Breast epithelium (tissue), 4 donors: ENCODE measurements around the gene POLA1. TPM values are rescaled to one million over a fixed set of nuclear protein-coding genes. Genes with fewer than 3 reads are reported as not detected.

Experiments
- DNase-seq, 2 donors: peaks; one replicate each; pipeline ENCODE4 v3.0.0-alpha.2; 2019; ENCODE audit warnings: low spot score in 2 of 2
- H3K27ac ChIP-seq, 2 donors: fragments of 200-600 bp; sonication (generic) in 1 of 2; one replicate each; pipeline ENCODE4 v1.5.1; 2016 to 2019; ENCODE audit warnings: mild to moderate bottlenecking in 1 of 2
- H3K27me3 ChIP-seq, 2 donors: fragments of 200-600 bp; sonication (generic) in 1 of 2; one replicate each; pipeline versions ENCODE4 v1.5.1 to v1.6.0; 2017 to 2019; ENCODE audit warnings: control low read depth in 1 of 2, mild to moderate bottlenecking in 1 of 2
- H3K36me3 ChIP-seq: fragments of 200-600 bp; one replicate; pipeline ENCODE4 v1.5.1; 2019
- H3K4me1 ChIP-seq, 2 donors: fragments of 200-600 bp; sonication (generic); one replicate each; pipeline ENCODE4 v1.5.1; 2016 to 2019; ENCODE audit warnings: control low read depth in 1 of 2
- H3K4me3 ChIP-seq, 3 donors: fragments of 200-600 bp; sonication (generic); 1 replicate in 2 of 3; 2 replicates in 1 of 3; pipeline ENCODE4 v1.5.1; 2016 to 2019; ENCODE audit warnings: mild to moderate bottlenecking in 3 of 3, moderate library complexity in 2 of 3
- H3K9me3 ChIP-seq, 2 donors: fragments of 200-600 bp; sonication (generic) in 1 of 2; one replicate each; pipeline ENCODE4 v1.5.1; 2016 to 2019; ENCODE audit warnings: control low read depth in 1 of 2
- POLR2A ChIP-seq: fragments of 450-650 bp; IDR thresholded peaks from one replicate; pipeline ENCODE4 v1.6.1; 2016; ENCODE audit warnings: antibody characterized with exemption, mild to moderate bottlenecking, moderate library complexity
- POLR2AphosphoS5 ChIP-seq, 3 donors: sonication (generic); formaldehyde crosslinking; IDR thresholded peaks; one replicate each; pipeline ENCODE4 v1.6.1; 2017; ENCODE audit warnings: antibody characterized with exemption in 3 of 3
- intact Hi-C: fragments of 100-400 bp; cut with DNase I; formaldehyde crosslinking; loops from one replicate; pipeline ENCODE4 v1.15.1; 2023; ENCODE audit warnings: low total_unique reads
- total RNA-seq, 3 donors: library from RNA; depleted of rRNA; stranded (reverse); fragments of >200 nt; gene quantifications; one replicate each; pipeline ENCODE4 v1.1.0, GENCODE V29; 2016
- TF ChIP-seq, protein P1 (sequence below), 3 donors: fragments of 450-650 bp; IDR thresholded peaks; one replicate each; pipeline ENCODE4 v1.5.1; 2016 to 2017; ENCODE audit warnings: antibody characterized with exemption in 3 of 3, mild to moderate bottlenecking in 3 of 3, moderate library complexity in 3 of 3

Gene POLA1
- total RNA-seq, 3 donors from 2014 or later, result 8.2 to 21.8 (median 20.3) TPM

DNA sequence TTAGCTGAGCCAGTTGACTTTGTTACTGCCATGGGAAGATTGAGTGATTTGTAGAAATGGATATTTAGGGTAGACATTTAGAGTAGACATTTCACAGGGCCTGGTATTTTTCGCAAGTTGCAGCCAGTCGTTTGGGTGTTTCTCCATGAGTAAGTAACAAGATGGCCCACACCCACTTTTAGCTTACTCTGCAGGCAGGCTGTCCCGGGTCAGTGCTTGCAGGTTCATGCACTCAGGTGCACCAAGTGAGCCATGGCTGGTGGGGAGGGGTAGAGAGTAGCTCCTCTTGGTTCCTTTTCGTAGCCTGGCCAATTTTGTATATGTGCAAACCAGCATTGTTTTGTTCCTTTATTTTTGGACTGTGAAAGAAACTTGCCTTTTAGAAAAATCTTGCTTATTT lies 145.6 kb downstream of the POLA1 start:
- H3K4me3 ChIP-seq, result no peak overlapping the region
- DNase-seq, result no peak
- no peaks in the 10 kb centered on the region for H3K4me1 ChIP-seq
- no peak overlapping the region for H3K27ac ChIP-seq
- intact Hi-C loops, result no loop called here
- peaks cover 0 to 10% of the 10 kb centered on the region in 2 donors for H3K27me3 ChIP-seq
- H3K36me3 ChIP-seq, result no peaks in the 10 kb centered on the region
- no peaks in the 10 kb centered on the region for H3K9me3 ChIP-seq
- TF ChIP-seq POLR2A (no peak), POLR2AphosphoS5 (IDR thresholded peaks at IDR 0.05) (no peak)
- TF ChIP-seq, protein P1, sequence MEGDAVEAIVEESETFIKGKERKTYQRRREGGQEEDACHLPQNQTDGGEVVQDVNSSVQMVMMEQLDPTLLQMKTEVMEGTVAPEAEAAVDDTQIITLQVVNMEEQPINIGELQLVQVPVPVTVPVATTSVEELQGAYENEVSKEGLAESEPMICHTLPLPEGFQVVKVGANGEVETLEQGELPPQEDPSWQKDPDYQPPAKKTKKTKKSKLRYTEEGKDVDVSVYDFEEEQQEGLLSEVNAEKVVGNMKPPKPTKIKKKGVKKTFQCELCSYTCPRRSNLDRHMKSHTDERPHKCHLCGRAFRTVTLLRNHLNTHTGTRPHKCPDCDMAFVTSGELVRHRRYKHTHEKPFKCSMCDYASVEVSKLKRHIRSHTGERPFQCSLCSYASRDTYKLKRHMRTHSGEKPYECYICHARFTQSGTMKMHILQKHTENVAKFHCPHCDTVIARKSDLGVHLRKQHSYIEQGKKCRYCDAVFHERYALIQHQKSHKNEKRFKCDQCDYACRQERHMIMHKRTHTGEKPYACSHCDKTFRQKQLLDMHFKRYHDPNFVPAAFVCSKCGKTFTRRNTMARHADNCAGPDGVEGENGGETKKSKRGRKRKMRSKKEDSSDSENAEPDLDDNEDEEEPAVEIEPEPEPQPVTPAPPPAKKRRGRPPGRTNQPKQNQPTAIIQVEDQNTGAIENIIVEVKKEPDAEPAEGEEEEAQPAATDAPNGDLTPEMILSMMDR (IDR thresholded peaks at IDR 0.05), result no peak

DNA sequence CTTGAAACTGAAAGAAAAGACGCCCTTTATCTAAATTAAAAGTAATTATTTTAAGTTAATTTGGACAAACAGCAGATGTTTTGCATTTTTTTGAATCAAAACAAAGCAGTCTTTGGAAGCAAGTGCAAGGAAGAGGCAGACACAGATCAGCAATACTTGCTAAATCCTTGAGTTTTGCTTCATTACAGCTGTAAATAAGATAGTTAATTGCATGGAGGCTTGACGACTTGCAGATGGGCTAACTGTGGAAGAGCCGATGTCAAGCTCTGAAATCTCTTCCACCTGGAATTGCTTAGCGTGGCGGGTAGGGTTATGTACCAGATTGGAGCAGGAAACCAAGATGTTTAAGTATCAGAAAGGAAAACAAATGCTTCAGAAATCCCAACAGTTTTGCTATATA lies 148.8 kb downstream of the POLA1 start:
- TF ChIP-seq, protein P1 (IDR thresholded peaks at IDR 0.05), result no peak
- TF ChIP-seq POLR2AphosphoS5 (IDR thresholded peaks at IDR 0.05) (no peak), POLR2A (no peak)
- Histone ChIP-seq H3K27me3 (peaks cover 0 to 23% of the 10 kb centered on the region in 2 donors), H3K9me3 (no peaks in the 10 kb centered on the region), H3K36me3 (peaks cover 5% of the 10 kb centered on the region), H3K27ac (no peak overlapping the region), H3K4me1 (no peaks in the 10 kb centered on the region), H3K4me3 (no peak overlapping the region)
- DNase-seq, result no peak
- intact Hi-C loops, result no loop called here

DNA sequence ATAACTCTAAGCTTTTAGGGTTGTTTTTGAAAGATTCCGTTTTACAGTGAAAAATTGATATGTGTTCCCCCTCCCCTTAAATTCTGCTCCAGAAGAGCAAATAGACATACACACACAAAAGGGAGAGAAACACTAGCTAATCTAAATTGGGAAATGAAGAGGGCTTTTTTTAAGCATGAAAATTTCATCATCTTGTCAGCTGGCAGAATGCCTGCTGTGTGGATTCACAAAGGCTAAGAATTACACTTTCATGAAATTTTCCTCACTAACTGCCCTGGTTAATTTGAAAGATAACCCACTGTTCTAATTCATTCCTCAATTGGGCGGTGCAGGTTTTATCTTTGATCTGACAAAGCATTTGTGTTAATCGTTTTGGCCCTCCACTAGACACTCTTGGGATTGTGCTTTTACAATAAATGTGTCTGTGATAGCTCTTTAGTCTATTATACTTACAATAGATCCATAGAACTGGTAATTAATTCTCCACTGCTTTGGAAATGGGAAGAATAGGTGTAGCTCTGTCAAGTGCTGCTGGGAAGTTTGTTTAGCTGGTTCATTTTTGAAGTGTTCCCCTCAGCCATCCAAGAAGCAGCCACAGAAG lies 152.9 kb downstream of the POLA1 start:
- intact Hi-C loops, result no loop called here
- H3K27me3 ChIP-seq, result peaks cover 0 to 39% of the 10 kb centered on the region in 2 donors
- DNase-seq, result no peak
- no peak overlapping the region for H3K27ac ChIP-seq
- TF ChIP-seq POLR2AphosphoS5 (IDR thresholded peaks at IDR 0.05) (no peak), POLR2A (no peak)
- TF ChIP-seq, protein P1 (IDR thresholded peaks at IDR 0.05), result no peak
- peaks cover 5% of the 10 kb centered on the region for H3K36me3 ChIP-seq
- H3K4me1 ChIP-seq, result no peaks in the 10 kb centered on the region
- no peaks in the 10 kb centered on the region for H3K9me3 ChIP-seq
- no peak overlapping the region for H3K4me3 ChIP-seq

DNA sequence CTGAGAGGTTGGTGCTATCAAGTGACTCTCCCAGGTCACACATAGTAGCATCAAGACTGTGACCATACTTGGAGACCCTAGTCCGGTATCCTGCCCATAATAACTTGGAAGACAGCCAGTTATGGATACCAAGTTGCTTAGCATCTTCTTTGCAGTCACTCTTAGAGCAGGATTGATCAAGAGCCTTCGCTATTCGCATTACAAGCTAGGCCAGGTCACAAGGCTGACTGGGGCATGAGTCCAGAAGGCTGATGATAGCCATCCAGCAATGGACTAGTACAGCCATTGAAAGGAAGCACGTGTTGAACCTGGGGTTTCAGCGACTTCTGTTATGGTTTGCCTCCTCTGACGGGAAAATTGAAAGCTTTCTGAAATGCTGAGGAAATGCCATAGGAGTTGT lies 157.6 kb downstream of the POLA1 start:
- Histone ChIP-seq H3K9me3 (no peaks in the 10 kb centered on the region), H3K4me3 (no peak overlapping the region), H3K27me3 (peaks cover 0 to 26% of the 10 kb centered on the region in 2 donors), H3K27ac (no peak overlapping the region), H3K4me1 (no peaks in the 10 kb centered on the region), H3K36me3 (no peaks in the 10 kb centered on the region)
- no peak for DNase-seq
- intact Hi-C loops, result no loop called here
- TF ChIP-seq POLR2A (no peak), POLR2AphosphoS5 (IDR thresholded peaks at IDR 0.05) (no peak)
- TF ChIP-seq, protein P1 (IDR thresholded peaks at IDR 0.05), result no peak

DNA sequence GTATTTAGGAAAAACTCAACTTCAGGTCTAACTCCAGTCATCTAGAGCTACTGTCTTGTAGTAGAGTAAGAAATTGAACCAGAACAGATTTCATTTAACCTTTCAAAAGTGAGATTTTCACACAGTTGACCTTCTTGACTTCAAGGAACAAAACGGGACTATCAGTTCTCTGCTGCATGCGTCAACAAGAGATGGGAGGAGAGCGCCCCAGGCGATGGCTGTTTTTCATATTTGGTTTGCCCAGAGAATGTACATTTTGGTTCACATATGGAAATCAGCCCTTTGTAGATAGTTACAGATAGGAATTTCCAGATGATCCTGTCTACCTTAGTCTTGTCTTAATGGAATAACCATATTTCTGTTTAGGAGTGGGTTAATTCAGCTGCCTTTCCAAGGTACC lies 158.1 kb downstream of the POLA1 start:
- Histone ChIP-seq H3K27ac (no peak overlapping the region), H3K9me3 (no peaks in the 10 kb centered on the region), H3K4me1 (no peaks in the 10 kb centered on the region), H3K4me3 (no peak overlapping the region), H3K27me3 (peaks cover 0 to 26% of the 10 kb centered on the region in 2 donors), H3K36me3 (no peaks in the 10 kb centered on the region)
- intact Hi-C loops, result no loop called here
- DNase-seq, result no peak
- TF ChIP-seq POLR2AphosphoS5 (IDR thresholded peaks at IDR 0.05) (no peak), POLR2A (no peak)
- TF ChIP-seq, protein P1 (IDR thresholded peaks at IDR 0.05), result no peak
